BE2C (cell line): ENCODE results near the gene NTRK1.

ENCODE experiments used
- DNase-seq: peaks from one replicate; pipeline ENCODE4 v3.0.0-alpha.2; 2020
- H3K27me3 ChIP-seq: fragments of 250-450 bp; sonication (Bioruptor Pico); 2 replicates; pipeline ENCODE4 v1.5.1; 2020; ENCODE audit warnings: mild to moderate bottlenecking
- H3K36me3 ChIP-seq: fragments of 250-450 bp; sonication (Bioruptor Pico); 2 replicates; pipeline ENCODE4 v1.5.1; 2020; ENCODE audit warnings: mild to moderate bottlenecking
- H3K4me1 ChIP-seq: fragments of 250-450 bp; sonication (Bioruptor Pico); 2 replicates; pipeline ENCODE4 v1.5.1; 2020
- H3K4me3 ChIP-seq: 2 replicates; pipeline ENCODE4 v1.5.1; 2011; ENCODE audit warnings: low read depth, low read length
- H3K9me3 ChIP-seq: fragments of 250-450 bp; sonication (Bioruptor Pico); 2 replicates; pipeline ENCODE4 v1.5.1; 2020
- TF ChIP-seq, protein P1 (sequence below): IDR thresholded peaks from 2 replicates; pipeline ENCODE4 v1.5.1; 2012; ENCODE audit warnings: mild to moderate bottlenecking, low read depth, low read length

NTRK1 gene

DNA sequence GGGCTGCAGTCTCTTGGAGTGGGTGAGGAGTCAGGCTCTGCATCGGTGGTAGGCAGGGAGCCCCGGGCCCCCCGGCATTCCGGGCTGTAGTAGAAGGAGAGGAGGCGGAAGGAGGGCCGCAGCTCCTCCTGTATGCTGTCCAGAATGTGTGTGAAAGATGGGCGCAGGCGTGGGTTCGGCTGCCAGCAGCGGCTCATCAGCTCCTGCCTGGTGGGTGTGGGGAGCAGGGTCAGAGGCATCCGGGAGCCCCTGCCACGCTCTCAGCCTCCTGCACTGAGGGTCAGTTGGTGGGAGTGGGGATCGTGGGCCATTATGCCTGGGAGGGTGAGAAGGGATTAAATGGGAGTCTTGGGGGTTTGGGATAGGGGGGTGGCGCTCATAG lies 19.8 kb upstream of the NTRK1 start:
- no peaks in the 10 kb centered on the region for H3K27me3 ChIP-seq
- TF ChIP-seq, protein P1, sequence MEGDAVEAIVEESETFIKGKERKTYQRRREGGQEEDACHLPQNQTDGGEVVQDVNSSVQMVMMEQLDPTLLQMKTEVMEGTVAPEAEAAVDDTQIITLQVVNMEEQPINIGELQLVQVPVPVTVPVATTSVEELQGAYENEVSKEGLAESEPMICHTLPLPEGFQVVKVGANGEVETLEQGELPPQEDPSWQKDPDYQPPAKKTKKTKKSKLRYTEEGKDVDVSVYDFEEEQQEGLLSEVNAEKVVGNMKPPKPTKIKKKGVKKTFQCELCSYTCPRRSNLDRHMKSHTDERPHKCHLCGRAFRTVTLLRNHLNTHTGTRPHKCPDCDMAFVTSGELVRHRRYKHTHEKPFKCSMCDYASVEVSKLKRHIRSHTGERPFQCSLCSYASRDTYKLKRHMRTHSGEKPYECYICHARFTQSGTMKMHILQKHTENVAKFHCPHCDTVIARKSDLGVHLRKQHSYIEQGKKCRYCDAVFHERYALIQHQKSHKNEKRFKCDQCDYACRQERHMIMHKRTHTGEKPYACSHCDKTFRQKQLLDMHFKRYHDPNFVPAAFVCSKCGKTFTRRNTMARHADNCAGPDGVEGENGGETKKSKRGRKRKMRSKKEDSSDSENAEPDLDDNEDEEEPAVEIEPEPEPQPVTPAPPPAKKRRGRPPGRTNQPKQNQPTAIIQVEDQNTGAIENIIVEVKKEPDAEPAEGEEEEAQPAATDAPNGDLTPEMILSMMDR = no peak
- H3K36me3 ChIP-seq = no peaks in the 10 kb centered on the region
- DNase-seq = no peak
- no peak overlapping the region for H3K4me3 ChIP-seq
- H3K9me3 ChIP-seq = no peaks in the 10 kb centered on the region
- peaks cover 10% of the 10 kb centered on the region for H3K4me1 ChIP-seq

DNA sequence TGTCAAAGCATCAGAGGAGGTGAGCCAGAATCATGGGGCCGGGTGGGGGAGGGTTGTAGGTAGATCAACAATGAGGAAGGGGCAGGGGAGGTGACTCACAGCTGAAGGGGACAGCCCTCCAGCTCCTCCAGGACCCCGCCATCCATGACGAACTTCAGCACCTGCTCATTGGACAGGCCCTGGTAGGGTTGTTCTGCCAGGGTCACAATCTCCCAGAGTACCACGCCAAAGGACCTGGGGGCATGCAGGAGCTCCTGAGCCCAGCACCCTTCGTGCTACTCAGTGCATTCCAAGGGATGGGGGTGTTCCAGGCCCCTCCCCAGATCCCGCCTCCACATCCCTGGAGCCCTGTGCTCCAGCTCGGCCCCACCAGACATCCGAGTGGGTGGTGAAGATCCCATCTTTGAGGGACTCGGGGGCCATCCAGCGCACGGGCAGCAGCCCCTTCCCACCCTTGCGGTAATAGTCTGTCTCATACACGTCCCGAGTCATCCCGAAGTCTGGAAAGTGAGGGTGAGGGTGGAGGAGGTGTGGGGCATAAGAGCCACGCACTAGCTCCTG lies 19.3 kb upstream of the NTRK1 start:
- H3K27me3 ChIP-seq = no peaks in the 10 kb centered on the region
- DNase-seq = no peak
- H3K4me3 ChIP-seq = no peak overlapping the region
- peaks cover 10% of the 10 kb centered on the region for H3K4me1 ChIP-seq
- H3K36me3 ChIP-seq = no peaks in the 10 kb centered on the region
- no peaks in the 10 kb centered on the region for H3K9me3 ChIP-seq
- TF ChIP-seq, protein P1 = no peak

DNA sequence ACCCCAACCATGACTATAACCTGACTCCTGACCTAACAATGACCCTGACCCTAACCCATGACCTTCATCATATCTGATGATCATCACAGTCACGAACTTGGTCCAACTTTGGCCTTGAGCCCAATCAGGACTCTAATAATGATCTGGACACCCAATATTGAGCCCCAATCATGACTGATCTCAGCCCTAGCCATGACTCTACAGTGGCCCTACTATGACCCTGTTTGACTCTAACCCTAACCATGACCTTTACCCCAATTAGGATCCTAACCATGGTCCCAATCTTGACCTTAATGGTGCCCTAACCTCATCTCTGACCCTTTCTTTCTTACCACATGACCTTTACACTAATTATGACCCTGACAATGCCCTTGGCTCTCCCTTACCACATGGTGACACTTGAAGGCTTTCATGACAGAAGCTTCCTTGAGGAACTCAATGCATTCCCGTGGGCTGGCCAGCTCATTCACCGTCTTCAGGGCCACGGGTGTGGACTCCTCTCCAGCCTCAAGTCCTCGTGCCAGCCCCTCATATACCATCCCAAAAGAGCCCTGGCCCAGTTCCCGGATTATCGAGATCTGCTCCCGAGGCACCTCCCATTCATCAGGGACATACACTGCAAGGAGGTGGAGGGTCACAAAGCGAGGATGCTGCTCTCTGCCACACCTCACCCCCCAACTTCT lies 17.9 kb upstream of the NTRK1 start:
- H3K27me3 ChIP-seq = no peaks in the 10 kb centered on the region
- TF ChIP-seq, protein P1 = no peak
- H3K4me1 ChIP-seq = peaks cover 10% of the 10 kb centered on the region
- no peaks in the 10 kb centered on the region for H3K36me3 ChIP-seq
- H3K9me3 ChIP-seq = no peaks in the 10 kb centered on the region
- H3K4me3 ChIP-seq = no peak overlapping the region
- no peak for DNase-seq

DNA sequence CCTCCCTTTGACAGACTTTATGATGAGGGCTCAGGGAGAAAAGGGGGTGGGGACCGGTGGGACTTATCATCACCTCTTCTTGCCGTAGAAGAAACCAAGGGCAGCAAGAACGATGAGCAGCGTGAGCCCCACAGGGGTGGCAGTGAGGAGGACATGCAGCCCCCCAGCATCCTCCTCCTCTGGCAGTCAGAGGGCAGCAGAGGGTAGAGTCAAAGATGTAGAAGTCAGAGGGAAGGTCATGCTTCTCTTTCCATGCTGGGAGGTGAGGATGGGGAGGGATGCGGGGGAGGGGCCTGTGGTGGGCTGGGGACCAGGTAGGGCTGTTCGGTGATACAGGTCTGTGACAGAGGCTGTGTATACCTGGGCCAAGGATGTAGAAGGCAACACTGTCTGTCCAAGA lies 16.6 kb upstream of the NTRK1 start:
- Histone ChIP-seq H3K4me1 (peaks cover 8% of the 10 kb centered on the region), H3K27me3 (no peaks in the 10 kb centered on the region), H3K4me3 (no peak overlapping the region), H3K36me3 (no peaks in the 10 kb centered on the region), H3K9me3 (no peaks in the 10 kb centered on the region)
- TF ChIP-seq, protein P1 = no peak
- no peak for DNase-seq

GRCh38 chr1:156844638-156845037 lies 16.0 kb upstream of the NTRK1 start:
- TF ChIP-seq, protein P1 = no peak
- DNase-seq = no peak
- Histone ChIP-seq H3K36me3 (no peaks in the 10 kb centered on the region), H3K9me3 (no peaks in the 10 kb centered on the region), H3K27me3 (no peaks in the 10 kb centered on the region), H3K4me3 (no peak overlapping the region), H3K4me1 (peaks cover 2% of the 10 kb centered on the region)

DNA sequence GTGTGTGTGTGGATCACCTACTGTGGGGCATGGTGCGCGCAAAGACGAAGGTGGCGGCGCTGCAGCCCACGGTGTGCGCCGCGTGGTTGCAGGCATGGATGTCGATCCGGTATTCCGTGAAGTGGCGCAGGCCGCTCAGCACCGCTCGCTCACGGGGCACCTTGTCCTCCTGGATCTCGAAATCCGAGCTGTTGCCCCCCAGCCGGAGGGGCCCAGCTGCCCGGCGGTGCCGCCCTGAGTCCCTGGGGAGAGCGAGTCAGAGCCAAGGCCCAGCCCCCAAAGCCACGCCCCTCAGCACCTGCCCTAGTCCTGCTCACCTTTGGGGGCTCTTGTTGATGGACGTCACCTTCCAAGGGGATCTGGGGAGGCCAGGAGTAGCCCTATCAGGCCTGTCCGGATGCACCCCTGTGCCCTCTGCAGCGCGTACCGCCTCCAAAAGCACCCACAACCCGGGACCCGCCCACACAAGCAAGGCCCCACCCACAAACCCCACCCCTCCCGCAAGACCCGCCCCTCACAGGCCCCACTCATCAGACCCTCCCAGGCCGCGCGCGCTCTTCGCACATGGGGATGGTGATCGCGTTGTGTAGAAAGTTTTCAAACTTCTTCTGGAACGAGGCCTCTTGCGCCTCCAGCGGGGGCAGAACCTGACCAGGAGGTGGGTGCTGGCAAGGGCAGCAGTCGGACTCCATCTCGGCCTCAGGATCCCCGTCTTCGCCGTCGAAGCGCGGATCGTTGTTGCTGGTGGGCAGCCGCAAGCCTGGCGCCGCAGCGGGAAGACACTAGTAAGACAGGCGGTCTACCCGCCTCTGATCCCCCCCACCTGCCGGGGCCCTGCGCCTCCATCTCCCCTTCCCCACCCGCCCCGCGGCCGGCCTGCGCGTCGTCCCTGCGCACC lies 15.4 kb upstream of the NTRK1 start:
- TF ChIP-seq, protein P1 = no peak
- Histone ChIP-seq H3K9me3 (no peaks in the 10 kb centered on the region), H3K36me3 (no peaks in the 10 kb centered on the region), H3K4me3 (no peak overlapping the region), H3K27me3 (no peaks in the 10 kb centered on the region), H3K4me1 (no peaks in the 10 kb centered on the region)
- DNase-seq = no peak
